Adrenal gland (tissue), 5 donors: ENCODE measurements around the gene ATAD3B.
"Not testable (repeated sequence)": the region's sequence is repeated elsewhere in the genome, so short reads cannot be mapped to it uniquely, and the experiment has no call there.

Experiments
- POLR2A ChIP-seq, 2 donors: fragments of 450-650 bp; IDR thresholded peaks; one replicate each; pipeline ENCODE4 v1.6.1; 2017; ENCODE audit warnings: antibody characterized with exemption in 2 of 2, mild to moderate bottlenecking in 2 of 2, moderate library complexity in 1 of 2
- TF ChIP-seq, protein P1 (sequence below), 6 experiments: fragments of 450-650 bp in 4 of 6; fragments of 200-600 bp in 2 of 6; sonication (generic) in 1 of 6; IDR thresholded peaks; 1 replicate in 5 of 6; 2 replicates in 1 of 6; pipeline versions ENCODE4 v1.5.1 to v1.8.0; 2016 to 2021; ENCODE audit warnings: antibody characterized with exemption in 6 of 6, mild to moderate bottlenecking in 2 of 6, moderate library complexity in 1 of 6
- donor health status: DM: no; HTN: no; CAD: no.

DNA sequence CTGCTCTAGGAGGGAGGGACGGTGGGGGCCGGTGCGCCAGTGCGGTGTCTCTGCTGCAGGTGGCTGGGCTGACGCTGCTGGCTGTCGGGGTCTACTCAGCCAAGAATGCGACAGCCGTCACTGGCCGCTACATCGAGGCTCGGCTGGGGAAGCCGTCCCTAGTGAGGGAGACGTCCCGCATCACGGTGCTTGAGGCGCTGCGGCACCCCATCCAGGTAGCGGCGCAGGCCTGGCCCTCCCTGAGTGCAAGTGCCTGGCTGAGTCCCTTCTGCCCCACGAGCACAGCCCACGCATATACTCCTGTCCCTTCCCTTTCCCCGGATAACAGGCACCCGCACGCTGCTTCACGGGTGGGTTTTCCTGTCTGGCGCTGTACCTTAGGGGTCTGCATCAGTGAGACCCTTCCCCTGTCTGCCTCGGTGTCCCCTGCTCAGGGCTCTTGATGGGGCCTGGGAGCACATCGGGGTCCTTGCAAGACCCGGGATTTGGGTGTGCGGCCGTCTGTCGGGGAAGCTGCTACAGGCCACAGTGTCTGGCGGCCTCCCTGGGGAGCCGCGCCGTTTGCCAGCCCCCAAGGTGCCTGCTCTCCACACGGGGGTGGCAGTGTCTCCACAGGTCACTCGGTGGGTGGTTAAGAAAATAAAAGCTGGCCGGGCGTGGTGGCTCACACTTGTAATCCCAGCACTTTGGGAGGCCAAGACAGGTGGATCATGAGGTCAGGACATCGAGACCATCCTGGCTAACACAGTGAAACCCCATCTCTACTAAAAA, 17.1 kb upstream of the ATAD3B start:
- TF ChIP-seq, protein P1, sequence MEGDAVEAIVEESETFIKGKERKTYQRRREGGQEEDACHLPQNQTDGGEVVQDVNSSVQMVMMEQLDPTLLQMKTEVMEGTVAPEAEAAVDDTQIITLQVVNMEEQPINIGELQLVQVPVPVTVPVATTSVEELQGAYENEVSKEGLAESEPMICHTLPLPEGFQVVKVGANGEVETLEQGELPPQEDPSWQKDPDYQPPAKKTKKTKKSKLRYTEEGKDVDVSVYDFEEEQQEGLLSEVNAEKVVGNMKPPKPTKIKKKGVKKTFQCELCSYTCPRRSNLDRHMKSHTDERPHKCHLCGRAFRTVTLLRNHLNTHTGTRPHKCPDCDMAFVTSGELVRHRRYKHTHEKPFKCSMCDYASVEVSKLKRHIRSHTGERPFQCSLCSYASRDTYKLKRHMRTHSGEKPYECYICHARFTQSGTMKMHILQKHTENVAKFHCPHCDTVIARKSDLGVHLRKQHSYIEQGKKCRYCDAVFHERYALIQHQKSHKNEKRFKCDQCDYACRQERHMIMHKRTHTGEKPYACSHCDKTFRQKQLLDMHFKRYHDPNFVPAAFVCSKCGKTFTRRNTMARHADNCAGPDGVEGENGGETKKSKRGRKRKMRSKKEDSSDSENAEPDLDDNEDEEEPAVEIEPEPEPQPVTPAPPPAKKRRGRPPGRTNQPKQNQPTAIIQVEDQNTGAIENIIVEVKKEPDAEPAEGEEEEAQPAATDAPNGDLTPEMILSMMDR (IDR thresholded peaks at IDR 0.05), result not testable (repeated sequence)
- not testable (repeated sequence) for TF ChIP-seq POLR2A (IDR thresholded peaks at IDR 0.05)
